Measurements from ENCODE around the gene ARIH2.
A peak's percentile ranks its signal among the peaks of the same experiment; 100 is the strongest.
"Not testable (repeated sequence)": the region's sequence is repeated elsewhere in the genome, so short reads cannot be mapped to it uniquely, and the experiment has no call there.

The ARIH2 gene

DNA sequence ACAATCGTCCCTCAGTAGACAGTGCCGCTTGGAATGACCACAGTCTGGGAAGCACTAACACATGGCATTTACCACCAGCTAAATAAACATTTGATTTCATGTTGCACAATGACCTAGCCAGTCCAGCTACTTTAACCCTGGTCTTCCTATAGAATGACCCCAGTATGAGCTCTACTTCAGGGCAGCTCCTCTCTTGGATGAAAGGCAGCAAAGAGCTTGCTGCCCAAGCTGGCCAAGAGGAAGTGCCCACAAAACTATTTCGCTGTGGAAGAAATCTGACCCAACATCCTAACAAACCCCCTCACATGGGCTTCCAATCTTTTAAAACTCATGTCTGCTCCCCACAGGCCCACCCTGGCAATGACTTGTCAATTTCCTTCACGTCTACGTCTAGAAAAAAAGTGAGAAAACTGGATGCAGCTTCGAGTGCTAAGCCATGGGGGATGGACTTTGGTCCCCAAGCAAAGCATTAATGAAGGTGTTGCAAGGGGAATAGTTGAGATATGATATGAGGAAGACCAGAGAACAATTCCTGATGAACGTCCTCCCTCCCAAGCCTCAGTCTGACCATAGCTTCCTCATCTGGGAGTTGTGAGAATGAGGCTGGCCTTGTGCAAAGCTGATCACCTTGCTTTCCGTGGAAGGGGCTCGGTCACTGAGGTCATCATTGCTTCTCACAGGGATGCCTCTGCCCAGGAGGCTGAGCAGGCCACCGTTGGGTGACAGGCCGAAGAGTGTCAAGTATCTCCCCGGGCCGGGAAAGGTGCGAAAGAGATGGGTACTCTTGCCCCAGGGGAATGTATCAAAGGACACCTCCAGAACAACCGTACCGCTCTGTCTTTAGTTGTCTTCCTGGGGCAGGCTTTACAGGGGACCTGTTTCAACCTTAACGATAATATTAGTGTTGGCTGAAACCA is 20.9 kb upstream of the ARIH2 start:
- peak overlapping the region; percentile 81 to 89 for H3K9ac ChIP-seq (ENCODE audit: low read length in 2 of 2)

DNA sequence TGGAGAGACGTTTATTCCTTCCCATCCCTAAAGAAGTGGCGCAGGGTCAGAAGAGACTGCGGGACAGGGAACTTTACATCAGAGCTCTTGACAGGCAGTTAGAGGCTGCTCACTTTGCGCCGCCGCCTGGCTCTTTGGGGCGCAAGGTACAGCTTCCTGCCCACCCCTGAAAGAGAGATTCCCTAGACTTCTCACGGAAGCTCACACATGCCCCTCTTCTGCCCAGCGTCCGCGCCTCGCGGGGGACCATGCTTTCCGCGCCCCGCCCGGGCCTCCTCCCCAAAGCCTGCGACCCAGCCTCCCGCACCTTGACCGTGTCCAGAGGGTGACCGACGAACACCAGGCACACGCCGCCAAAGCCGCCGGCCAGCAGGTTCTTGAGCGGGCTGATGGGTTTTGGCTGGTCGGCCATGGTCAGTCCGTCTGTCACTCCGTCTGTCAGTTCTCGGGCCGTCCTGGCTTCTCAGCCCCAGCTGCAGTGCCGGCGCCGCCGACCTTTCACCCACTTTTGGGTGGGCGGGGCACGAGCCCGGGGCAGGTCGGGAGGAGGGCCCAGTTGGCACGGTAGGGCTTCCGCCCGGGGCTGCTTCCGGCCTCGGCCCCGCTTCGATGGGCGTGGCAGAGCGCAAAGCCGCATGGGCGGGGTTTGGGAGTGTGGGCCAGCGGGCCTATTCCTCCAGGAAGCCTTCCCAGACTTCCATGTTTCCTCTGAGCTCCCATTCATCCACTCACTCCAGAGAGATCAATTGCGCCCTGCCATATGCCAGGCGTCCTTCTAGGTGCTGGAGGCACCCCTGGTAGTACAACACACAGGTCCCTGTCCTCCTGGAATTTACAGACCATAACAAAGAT is 20.0 kb upstream of the ARIH2 start, which contains the start of gene SLC25A20:
Gene SLC25A20 (minus strand): TSS at position 500 of the 852 bp plus-strand sequence. CDS start 88 bp downstream, at position 412.
- Histone ChIP-seq H3K4me1 (ENCODE audit: control insufficient read depth, insufficient read depth, low read length) (peaks cover 14% of the 10 kb centered on the region), H3K9me3 (ENCODE audit: control insufficient read depth in 2 of 2, low read length in 2 of 2) (no peaks in the 10 kb centered on the region), H3K27ac (ENCODE audit: low read length) (peak within 1 kb of the TSS; percentile 80), H3K27me3 (ENCODE audit: control insufficient read depth in 1 of 2, insufficient read depth in 2 of 2, low read length in 2 of 2) (no peaks in the 10 kb centered on the region), H3K4me3 (ENCODE audit: low read length in 2 of 2) (peak within 1 kb of the TSS; percentile 83 to 91), H3K9ac (ENCODE audit: low read length in 2 of 2) (peak within 1 kb of the TSS; percentile 81 to 89), H3K36me3 (ENCODE audit: control insufficient read depth in 2 of 2, insufficient read depth in 2 of 2, low read length in 2 of 2) (no peaks in the 10 kb centered on the region)

More for the DNA sequence above, 20.9 kb upstream of the ARIH2 start:
- no peaks in the 10 kb centered on the region for H3K36me3 ChIP-seq (ENCODE audit: control insufficient read depth in 2 of 2, insufficient read depth in 2 of 2, low read length in 2 of 2)
- H3K27ac ChIP-seq (ENCODE audit: low read length) = peak overlapping the region; percentile 80
- no peaks in the 10 kb centered on the region for H3K27me3 ChIP-seq (ENCODE audit: control insufficient read depth in 1 of 2, insufficient read depth in 2 of 2, low read length in 2 of 2)
- no peaks in the 10 kb centered on the region for H3K9me3 ChIP-seq (ENCODE audit: control insufficient read depth in 2 of 2, low read length in 2 of 2)
- H3K4me1 ChIP-seq (ENCODE audit: control insufficient read depth, insufficient read depth, low read length) = peaks cover 14% of the 10 kb centered on the region
- H3K4me3 ChIP-seq (ENCODE audit: low read length in 2 of 2) = peak overlapping the region; percentile 83 to 91

DNA sequence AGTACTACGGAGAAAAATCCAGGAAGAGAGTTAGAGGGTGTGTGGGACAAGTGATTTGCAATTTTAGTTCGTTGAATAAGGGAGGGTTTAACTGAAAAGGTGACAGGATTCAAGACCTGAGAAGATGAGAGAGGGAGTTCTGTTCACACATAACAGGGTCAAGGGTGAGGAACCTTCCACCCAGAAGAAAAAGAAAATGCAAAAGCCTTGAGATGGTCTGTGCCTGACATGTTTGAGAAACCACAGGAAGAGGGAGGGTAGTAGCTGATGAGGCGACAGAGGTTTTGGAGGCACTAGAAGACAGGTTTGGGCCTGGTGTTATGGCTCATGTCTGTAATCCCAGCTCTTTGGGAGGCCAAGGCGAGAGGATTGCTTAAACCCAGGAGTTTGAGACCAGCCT is 19.4 kb upstream of the ARIH2 start:
- peak overlapping the region; percentile 80 for H3K27ac ChIP-seq (ENCODE audit: low read length)
- no peaks in the 10 kb centered on the region for H3K27me3 ChIP-seq (ENCODE audit: control insufficient read depth in 1 of 2, insufficient read depth in 2 of 2, low read length in 2 of 2)
- peak overlapping the region; percentile 47 to 81 for H3K9ac ChIP-seq (ENCODE audit: low read length in 2 of 2)
- H3K9me3 ChIP-seq (ENCODE audit: control insufficient read depth in 2 of 2, low read length in 2 of 2) = no peaks in the 10 kb centered on the region
- peaks cover 14% of the 10 kb centered on the region for H3K4me1 ChIP-seq (ENCODE audit: control insufficient read depth, insufficient read depth, low read length)
- peak overlapping the region; percentile 83 to 91 for H3K4me3 ChIP-seq (ENCODE audit: low read length in 2 of 2)
- no peaks in the 10 kb centered on the region for H3K36me3 ChIP-seq (ENCODE audit: control insufficient read depth in 2 of 2, insufficient read depth in 2 of 2, low read length in 2 of 2)

DNA sequence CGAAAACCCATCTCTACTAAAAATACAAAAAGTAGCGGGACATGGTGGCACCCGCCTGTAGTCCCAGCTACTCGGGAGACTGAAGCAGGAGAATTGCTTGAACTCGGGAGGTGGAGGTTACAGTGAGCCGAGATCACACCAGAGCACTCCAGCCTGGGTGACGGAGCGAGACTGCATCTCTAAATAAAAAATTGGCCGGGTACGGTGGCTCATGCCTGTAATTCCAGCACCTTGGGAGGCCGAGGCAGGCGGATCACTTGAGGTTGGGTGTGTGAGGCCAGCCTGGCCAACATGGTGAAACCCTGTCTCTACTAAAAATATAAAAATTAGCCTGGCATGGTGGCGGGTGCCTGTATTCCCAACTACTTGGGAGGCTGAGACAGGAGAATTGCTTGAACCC is 11.6 kb upstream of the ARIH2 start:
- not testable (repeated sequence) for H3K4me1 ChIP-seq (ENCODE audit: control insufficient read depth, insufficient read depth, low read length); H3K27me3 ChIP-seq (ENCODE audit: control insufficient read depth in 1 of 2, insufficient read depth in 2 of 2, low read length in 2 of 2); H3K4me3 ChIP-seq (ENCODE audit: low read length in 2 of 2); H3K9me3 ChIP-seq (ENCODE audit: control insufficient read depth in 2 of 2, low read length in 2 of 2); H3K9ac ChIP-seq (ENCODE audit: low read length in 2 of 2); H3K27ac ChIP-seq (ENCODE audit: low read length); H3K36me3 ChIP-seq (ENCODE audit: control insufficient read depth in 2 of 2, insufficient read depth in 2 of 2, low read length in 2 of 2)

DNA sequence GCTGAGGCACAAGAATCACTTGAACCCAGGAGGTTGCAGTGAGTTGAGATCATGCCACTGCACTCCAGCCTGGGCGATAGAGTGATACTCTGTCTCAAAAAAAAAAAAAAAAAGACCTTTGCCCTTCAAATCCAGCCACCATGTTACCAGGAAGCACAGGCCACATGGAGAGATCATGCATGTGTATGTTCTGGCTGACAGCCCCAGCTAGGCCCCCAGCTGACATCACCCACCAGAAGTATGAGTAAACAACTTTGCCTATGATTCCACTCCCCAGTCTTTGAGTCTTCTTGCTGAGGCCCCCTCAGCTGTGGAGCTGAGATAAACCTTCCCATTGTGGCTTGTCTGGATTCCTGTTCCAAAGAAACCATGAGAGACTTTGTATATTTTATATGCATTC is 3.3 kb upstream of the ARIH2 start:
- H3K9ac ChIP-seq (ENCODE audit: low read length in 2 of 2) = no peak overlapping the region
- no peak overlapping the region for H3K27ac ChIP-seq (ENCODE audit: low read length)
- H3K27me3 ChIP-seq (ENCODE audit: control insufficient read depth in 1 of 2, insufficient read depth in 2 of 2, low read length in 2 of 2) = no peaks in the 10 kb centered on the region
- H3K4me3 ChIP-seq (ENCODE audit: low read length in 2 of 2) = no peak overlapping the region
- no peaks in the 10 kb centered on the region for H3K36me3 ChIP-seq (ENCODE audit: control insufficient read depth in 2 of 2, insufficient read depth in 2 of 2, low read length in 2 of 2)
- no peaks in the 10 kb centered on the region for H3K9me3 ChIP-seq (ENCODE audit: control insufficient read depth in 2 of 2, low read length in 2 of 2)
- peaks cover 19% of the 10 kb centered on the region for H3K4me1 ChIP-seq (ENCODE audit: control insufficient read depth, insufficient read depth, low read length)

DNA sequence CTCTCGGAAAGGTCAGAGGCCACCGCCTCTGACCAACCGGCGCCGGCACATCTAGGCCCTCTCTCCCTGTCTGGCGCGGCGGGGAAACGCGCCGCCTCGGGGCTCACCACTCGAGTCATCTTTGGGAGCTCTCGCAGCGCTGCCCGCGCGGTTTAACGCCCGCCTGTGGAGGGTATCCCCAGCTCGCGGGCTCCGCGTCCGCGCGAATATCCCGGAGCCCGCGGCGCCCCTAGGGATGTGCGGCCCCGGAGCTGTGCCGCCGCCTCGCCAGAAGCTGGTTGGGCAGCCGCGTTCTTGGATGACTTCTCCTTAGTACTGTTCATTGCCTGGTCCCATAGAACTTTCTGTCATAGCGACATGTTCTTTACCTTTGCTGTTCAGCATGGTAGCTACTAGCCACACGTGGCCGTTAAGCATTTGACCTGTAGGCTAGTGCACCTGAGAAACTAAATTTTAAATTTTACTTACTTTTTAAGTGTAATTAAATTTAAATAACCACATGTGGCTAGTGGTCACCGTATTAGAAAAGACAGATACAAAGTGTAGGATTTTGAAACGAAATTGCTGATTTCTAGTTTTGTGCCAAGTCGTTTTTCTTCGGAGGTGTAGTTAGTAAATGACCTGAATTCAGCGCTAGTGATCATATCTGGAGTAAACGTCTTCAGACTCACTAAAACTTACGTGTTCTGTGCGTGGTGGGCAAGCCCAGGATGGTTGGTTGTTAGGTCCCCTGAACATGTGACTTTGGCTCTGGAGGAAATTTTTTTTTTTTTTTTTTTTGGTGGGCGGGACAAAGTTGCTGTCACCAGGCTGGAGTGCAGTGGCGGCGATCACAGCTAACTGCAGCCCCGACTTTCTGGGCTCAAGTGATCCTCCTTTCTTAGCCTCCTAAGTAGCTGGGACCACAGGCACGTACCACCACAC is 835 bp downstream of the ARIH2 start:
- Histone ChIP-seq H3K4me1 (ENCODE audit: control insufficient read depth, insufficient read depth, low read length) (peaks cover 19% of the 10 kb centered on the region), H3K36me3 (ENCODE audit: control insufficient read depth in 2 of 2, insufficient read depth in 2 of 2, low read length in 2 of 2) (peaks cover 3 to 6% of the 10 kb centered on the region in 2 donors), H3K27ac (ENCODE audit: low read length) (peak overlapping the region; percentile 97), H3K4me3 (ENCODE audit: low read length in 2 of 2) (peak overlapping the region; percentile 96 to 97), H3K27me3 (ENCODE audit: control insufficient read depth in 1 of 2, insufficient read depth in 2 of 2, low read length in 2 of 2) (no peaks in the 10 kb centered on the region), H3K9me3 (ENCODE audit: control insufficient read depth in 2 of 2, low read length in 2 of 2) (no peaks in the 10 kb centered on the region), H3K9ac (ENCODE audit: low read length in 2 of 2) (peak overlapping the region; percentile 94 to 98)

DNA sequence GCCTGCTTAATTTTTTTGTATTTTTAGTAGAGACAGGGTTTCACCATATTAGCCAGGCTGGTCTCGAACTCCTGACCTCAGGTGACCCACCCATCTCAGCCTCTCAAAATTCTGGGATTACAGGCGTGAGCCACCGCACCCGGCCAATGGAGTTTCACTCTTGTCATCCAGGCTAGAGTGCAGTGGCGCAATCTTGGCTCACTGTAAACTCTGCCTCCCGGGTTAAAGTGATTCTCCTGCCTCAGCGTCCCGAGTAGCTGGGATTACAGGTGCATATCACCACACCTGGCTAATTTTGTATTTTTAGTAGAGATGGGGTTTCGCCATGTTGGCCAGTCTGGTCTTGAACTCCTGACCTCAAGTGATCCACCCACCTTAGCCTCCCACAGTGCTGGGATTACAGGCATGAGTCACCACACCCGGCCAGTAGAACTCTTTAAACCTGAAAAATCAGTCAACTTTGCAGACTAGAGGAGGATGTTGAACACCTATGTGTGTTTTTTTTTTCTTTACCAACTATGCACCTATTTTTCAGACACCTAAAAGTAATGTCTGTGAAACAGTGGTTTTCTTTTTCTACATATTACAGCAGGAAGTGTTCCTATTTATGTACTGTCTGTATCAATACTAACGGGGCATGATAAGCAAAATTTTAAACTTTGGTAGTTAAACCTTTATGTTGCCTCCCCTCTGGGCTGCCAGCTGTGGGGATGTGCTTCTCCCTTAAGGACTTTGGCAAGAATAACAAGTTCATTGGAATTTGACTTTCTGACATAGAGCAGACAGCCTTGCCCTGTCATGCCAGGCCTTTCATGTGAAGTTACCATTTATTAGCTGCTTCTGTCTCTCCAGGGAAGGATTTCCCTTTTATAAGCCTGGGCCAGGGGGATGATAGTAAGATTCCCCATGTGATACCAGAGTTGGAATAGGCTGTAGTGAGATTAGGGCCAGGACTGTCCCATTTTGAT is 8.1 kb downstream of the ARIH2 start:
- Histone ChIP-seq H3K4me1 (ENCODE audit: control insufficient read depth, insufficient read depth, low read length) (peaks cover 11% of the 10 kb centered on the region), H3K27ac (ENCODE audit: low read length) (no peak overlapping the region), H3K4me3 (ENCODE audit: low read length in 2 of 2) (no peak overlapping the region), H3K27me3 (ENCODE audit: control insufficient read depth in 1 of 2, insufficient read depth in 2 of 2, low read length in 2 of 2) (no peaks in the 10 kb centered on the region), H3K9me3 (ENCODE audit: control insufficient read depth in 2 of 2, low read length in 2 of 2) (no peaks in the 10 kb centered on the region), H3K9ac (ENCODE audit: low read length in 2 of 2) (peak overlapping the region in 1 of 2 donors; percentile 7), H3K36me3 (ENCODE audit: control insufficient read depth in 2 of 2, insufficient read depth in 2 of 2, low read length in 2 of 2) (peaks cover 14 to 15% of the 10 kb centered on the region in 2 donors)

DNA sequence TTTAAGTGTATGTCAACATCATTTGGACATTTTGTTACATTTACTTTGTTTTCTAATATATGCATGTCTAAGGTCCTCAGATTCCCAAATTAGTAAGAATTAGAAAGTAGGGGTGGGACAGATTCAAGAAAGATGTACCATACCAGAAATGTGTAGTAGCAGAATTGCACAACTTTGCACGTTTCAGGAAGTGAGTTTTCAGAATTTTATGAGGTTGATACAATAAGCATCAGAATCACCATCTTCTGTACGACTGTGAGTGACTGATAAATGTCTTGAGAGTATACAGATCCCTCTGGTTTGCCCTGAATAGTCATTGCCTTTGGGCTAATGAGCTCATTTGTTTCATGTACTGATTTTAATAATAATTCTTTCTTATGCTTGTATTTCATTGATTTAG is 9.3 kb downstream of the ARIH2 start:
- Histone ChIP-seq H3K9me3 (ENCODE audit: control insufficient read depth in 2 of 2, low read length in 2 of 2) (no peaks in the 10 kb centered on the region), H3K27ac (ENCODE audit: low read length) (no peak overlapping the region), H3K36me3 (ENCODE audit: control insufficient read depth in 2 of 2, insufficient read depth in 2 of 2, low read length in 2 of 2) (peaks cover 14 to 19% of the 10 kb centered on the region in 2 donors), H3K4me1 (ENCODE audit: control insufficient read depth, insufficient read depth, low read length) (peaks cover 11% of the 10 kb centered on the region), H3K4me3 (ENCODE audit: low read length in 2 of 2) (no peak overlapping the region), H3K9ac (ENCODE audit: low read length in 2 of 2) (no peak overlapping the region), H3K27me3 (ENCODE audit: control insufficient read depth in 1 of 2, insufficient read depth in 2 of 2, low read length in 2 of 2) (no peaks in the 10 kb centered on the region)

DNA sequence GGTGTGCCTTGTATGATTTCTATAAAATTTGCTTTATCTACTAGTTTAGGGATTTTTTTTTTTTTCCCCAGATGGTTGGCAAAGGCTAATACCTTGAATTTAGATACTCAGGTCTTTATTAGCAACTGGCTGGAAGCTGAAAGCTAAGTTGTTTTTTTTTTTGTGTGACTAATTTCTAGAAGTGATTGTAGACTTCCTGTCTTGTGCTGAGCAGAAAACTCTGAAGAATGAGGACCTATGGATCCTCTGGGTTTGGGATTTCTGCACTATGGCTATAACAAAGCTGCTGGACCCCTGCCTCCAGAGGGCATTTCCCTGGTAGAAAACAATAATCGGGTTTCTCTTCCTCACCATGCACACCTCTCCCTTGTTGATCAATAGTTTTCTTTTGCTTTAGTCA is 10.0 kb downstream of the ARIH2 start:
- H3K4me3 ChIP-seq (ENCODE audit: low read length in 2 of 2) = no peak overlapping the region
- H3K27me3 ChIP-seq (ENCODE audit: control insufficient read depth in 1 of 2, insufficient read depth in 2 of 2, low read length in 2 of 2) = no peaks in the 10 kb centered on the region
- no peaks in the 10 kb centered on the region for H3K9me3 ChIP-seq (ENCODE audit: control insufficient read depth in 2 of 2, low read length in 2 of 2)
- no peak overlapping the region for H3K27ac ChIP-seq (ENCODE audit: low read length)
- peaks cover 16 to 19% of the 10 kb centered on the region in 2 donors for H3K36me3 ChIP-seq (ENCODE audit: control insufficient read depth in 2 of 2, insufficient read depth in 2 of 2, low read length in 2 of 2)
- H3K9ac ChIP-seq (ENCODE audit: low read length in 2 of 2) = no peak overlapping the region
- peaks cover 11% of the 10 kb centered on the region for H3K4me1 ChIP-seq (ENCODE audit: control insufficient read depth, insufficient read depth, low read length)

Data from stomach smooth muscle (tissue), 2 donors.